EH (cell line): Measurements from ENCODE around the gene RBMS1.

Experiments used
- DNase-seq: peaks from one replicate; pipeline ENCODE4 v3.0.0-alpha.2; 2015; ENCODE audit warnings: low read depth

RBMS1 gene

GRCh38 chr2:160301420-160301819 is 192.2 kb downstream of the RBMS1 start:
- peak; percentile 66 for DNase-seq

GRCh38 chr2:160300203-160300602 is 193.4 kb downstream of the RBMS1 start:
- DNase-seq = no peak

GRCh38 chr2:160299540-160299939 is 194.1 kb downstream of the RBMS1 start:
- DNase-seq = peak; percentile 52

GRCh38 chr2:160298960-160299359 is 194.6 kb downstream of the RBMS1 start:
- peak; percentile 73 for DNase-seq

- no peak for DNase-seq
Measured at GRCh38 chr2:160295519-160296207, 197.9 kb downstream of the RBMS1 start.

- DNase-seq = peak; percentile 37
Measured at GRCh38 chr2:160294889-160295288, 198.7 kb downstream of the RBMS1 start.

GRCh38 chr2:160294339-160294803 is 199.2 kb downstream of the RBMS1 start:
- peak; percentile 95 for DNase-seq

- peak; percentile 98 for DNase-seq
Measured at GRCh38 chr2:160293391-160294091, 200.1 kb downstream of the RBMS1 start.

- peak; percentile 52 for DNase-seq
Measured at GRCh38 chr2:160292225-160292624, 201.4 kb downstream of the RBMS1 start.

GRCh38 chr2:160291382-160291781 is 202.2 kb downstream of the RBMS1 start:
- DNase-seq = no peak

GRCh38 chr2:160290598-160290997 is 203.0 kb downstream of the RBMS1 start:
- no peak for DNase-seq

GRCh38 chr2:160289831-160290230 is 203.8 kb downstream of the RBMS1 start:
- DNase-seq = peak; percentile 40

- no peak for DNase-seq
Measured at GRCh38 chr2:160289126-160289525, 204.5 kb downstream of the RBMS1 start.

GRCh38 chr2:160288324-160288723 is 205.3 kb downstream of the RBMS1 start:
- peak; percentile 58 for DNase-seq

- no peak for DNase-seq
Measured at GRCh38 chr2:160287476-160287875, 206.1 kb downstream of the RBMS1 start.

- DNase-seq = no peak
Measured at GRCh38 chr2:160286551-160286950, 207.1 kb downstream of the RBMS1 start.

- DNase-seq = no peak
Measured at GRCh38 chr2:160283675-160284074, 209.9 kb downstream of the RBMS1 start.

GRCh38 chr2:160282063-160282580 is 211.5 kb downstream of the RBMS1 start:
- DNase-seq = no peak

- no peak for DNase-seq
Measured at GRCh38 chr2:160281213-160281612, 212.4 kb downstream of the RBMS1 start.

GRCh38 chr2:160279813-160280465 is 213.7 kb downstream of the RBMS1 start:
- DNase-seq = peak; percentile 80

GRCh38 chr2:160278879-160279177 is 214.8 kb downstream of the RBMS1 start:
- peak; percentile 48 for DNase-seq

- DNase-seq = no peak
Measured at GRCh38 chr2:160278101-160278878, 215.3 kb downstream of the RBMS1 start.
